Lung microvascular endothelial cell (primary cell): Measurements from ENCODE around the gene LCAT. TPM values are rescaled to one million over a fixed set of nuclear protein-coding genes. Genes with fewer than 3 reads are reported as not detected.
"Not testable (repeated sequence)": the region's sequence is repeated elsewhere in the genome, so short reads cannot be mapped to it uniquely, and the experiment has no call there.

Experiments used
- DNase-seq, 2 donors: peaks; one replicate each; pipeline versions ENCODE4 v3.0.0 to v3.0.0-alpha.2; 2010; ENCODE audit warnings: low read depth in 2 of 2
- total RNA-seq: library from RNA; depleted of rRNA; stranded (reverse); fragments of >200 nt; gene quantifications from 2 replicates; pipeline ENCODE4 v1.2.1, GENCODE V29; 2014

Gene LCAT
- total RNA-seq, 1 donor from 2014 or later, result 5.4 TPM

- no peak for DNase-seq
Observed at GRCh38 chr16:67948015-67948414, 4.1 kb upstream of the LCAT start.

GRCh38 chr16:67946966-67947558 lies 3.1 kb upstream of the LCAT start:
- DNase-seq, result no peak

- DNase-seq, result no peak
Observed at GRCh38 chr16:67946128-67946569, 2.2 kb upstream of the LCAT start.

- no peak for DNase-seq
Observed at GRCh38 chr16:67945392-67945933, 1.5 kb upstream of the LCAT start.

GRCh38 chr16:67944690-67945391 lies 921 bp upstream of the LCAT start:
- DNase-seq, result no peak

GRCh38 chr16:67943256-67943618 lies 683 bp downstream of the LCAT start:
- no peak for DNase-seq

- DNase-seq, result no peak
Observed at GRCh38 chr16:67942510-67943255, 1.2 kb downstream of the LCAT start.

- peak in 1 of 2 donors; percentile 56 for DNase-seq
Observed at GRCh38 chr16:67942200-67942509, 1.8 kb downstream of the LCAT start.

GRCh38 chr16:67941469-67942199 lies 2.3 kb downstream of the LCAT start:
- no peak for DNase-seq

GRCh38 chr16:67940446-67941089 lies 3.4 kb downstream of the LCAT start:
- DNase-seq, result no peak

GRCh38 chr16:67939507-67940445 lies 4.1 kb downstream of the LCAT start:
- no peak for DNase-seq

- DNase-seq, result not testable (repeated sequence)
Observed at GRCh38 chr16:67937713-67938112, 6.2 kb downstream of the LCAT start.

GRCh38 chr16:67936880-67937605 lies 6.9 kb downstream of the LCAT start:
- no peak for DNase-seq

- peak; percentile 56 to 78 for DNase-seq
Observed at GRCh38 chr16:67936124-67936879, 7.6 kb downstream of the LCAT start, which contains the start of gene PSMB10. PSMB10 (minus strand) TSS chr16:67936850; CDS start chr16:67936749, 101 bp downstream.

- DNase-seq, result peak; percentile 88 to 92
Observed at GRCh38 chr16:67935402-67936123, 8.4 kb downstream of the LCAT start.

GRCh38 chr16:67935101-67935401 lies 8.9 kb downstream of the LCAT start:
- no peak for DNase-seq

- no peak for DNase-seq
Observed at GRCh38 chr16:67934306-67935100, 9.4 kb downstream of the LCAT start.
